ENCODE data around the gene SLC44A2.
"Not testable (repeated sequence)": the region's sequence is repeated elsewhere in the genome, so short reads cannot be mapped to it uniquely, and the experiment has no call there.

- TF ChIP-seq, protein P1, sequence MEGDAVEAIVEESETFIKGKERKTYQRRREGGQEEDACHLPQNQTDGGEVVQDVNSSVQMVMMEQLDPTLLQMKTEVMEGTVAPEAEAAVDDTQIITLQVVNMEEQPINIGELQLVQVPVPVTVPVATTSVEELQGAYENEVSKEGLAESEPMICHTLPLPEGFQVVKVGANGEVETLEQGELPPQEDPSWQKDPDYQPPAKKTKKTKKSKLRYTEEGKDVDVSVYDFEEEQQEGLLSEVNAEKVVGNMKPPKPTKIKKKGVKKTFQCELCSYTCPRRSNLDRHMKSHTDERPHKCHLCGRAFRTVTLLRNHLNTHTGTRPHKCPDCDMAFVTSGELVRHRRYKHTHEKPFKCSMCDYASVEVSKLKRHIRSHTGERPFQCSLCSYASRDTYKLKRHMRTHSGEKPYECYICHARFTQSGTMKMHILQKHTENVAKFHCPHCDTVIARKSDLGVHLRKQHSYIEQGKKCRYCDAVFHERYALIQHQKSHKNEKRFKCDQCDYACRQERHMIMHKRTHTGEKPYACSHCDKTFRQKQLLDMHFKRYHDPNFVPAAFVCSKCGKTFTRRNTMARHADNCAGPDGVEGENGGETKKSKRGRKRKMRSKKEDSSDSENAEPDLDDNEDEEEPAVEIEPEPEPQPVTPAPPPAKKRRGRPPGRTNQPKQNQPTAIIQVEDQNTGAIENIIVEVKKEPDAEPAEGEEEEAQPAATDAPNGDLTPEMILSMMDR (IDR thresholded peaks at IDR 0.05), result not testable (repeated sequence)
- not testable (repeated sequence) for TF ChIP-seq POLR2A (IDR thresholded peaks at IDR 0.05); EP300 (IDR thresholded peaks at IDR 0.05; ENCODE audit: low read depth); POLR2AphosphoS5 (IDR thresholded peaks at IDR 0.05)
These were observed 46.6 kb downstream of the SLC44A2 start for GRCh38 chr19:10671922-10672321.
